NK-92 (cell line): ENCODE measurements around the gene CCDC179.

Source experiments
- DNase-seq: peaks from one replicate; lab custom pipeline; 2025; ENCODE audit not compliant: unreplicated experiment; lab: John Stamatoyannopoulos, UW

CCDC179 gene

DNA sequence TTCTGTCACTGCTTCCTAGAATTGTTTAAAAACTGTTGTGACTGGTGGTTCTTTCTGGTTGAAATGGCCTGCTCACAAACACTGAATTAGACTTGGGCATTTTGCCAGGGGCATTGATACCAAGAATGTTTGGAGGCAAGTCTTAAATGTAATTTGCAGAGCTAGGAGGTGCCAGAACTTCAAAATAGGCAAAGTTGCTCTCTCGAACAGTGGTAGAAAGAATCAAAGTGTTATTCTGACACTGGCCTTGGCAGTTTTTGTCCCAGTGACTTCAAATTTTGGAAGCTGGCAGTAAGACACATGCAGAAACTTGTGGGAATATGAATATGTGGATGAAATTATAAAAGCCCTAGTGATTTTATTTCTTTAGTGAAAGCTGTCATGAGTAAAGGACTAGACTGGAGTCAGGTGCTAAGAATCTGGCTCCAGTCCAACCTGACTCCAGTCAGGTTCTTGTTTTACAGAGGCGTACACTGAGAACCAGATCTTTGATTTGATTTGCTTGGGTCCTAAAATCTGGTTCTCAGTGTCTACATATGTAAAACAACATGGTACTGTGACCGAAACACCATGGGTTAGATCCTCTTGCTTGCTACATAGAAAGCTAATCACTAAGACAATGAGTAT, 51.6 kb downstream of the CCDC179 start:
- no peak for DNase-seq

DNA sequence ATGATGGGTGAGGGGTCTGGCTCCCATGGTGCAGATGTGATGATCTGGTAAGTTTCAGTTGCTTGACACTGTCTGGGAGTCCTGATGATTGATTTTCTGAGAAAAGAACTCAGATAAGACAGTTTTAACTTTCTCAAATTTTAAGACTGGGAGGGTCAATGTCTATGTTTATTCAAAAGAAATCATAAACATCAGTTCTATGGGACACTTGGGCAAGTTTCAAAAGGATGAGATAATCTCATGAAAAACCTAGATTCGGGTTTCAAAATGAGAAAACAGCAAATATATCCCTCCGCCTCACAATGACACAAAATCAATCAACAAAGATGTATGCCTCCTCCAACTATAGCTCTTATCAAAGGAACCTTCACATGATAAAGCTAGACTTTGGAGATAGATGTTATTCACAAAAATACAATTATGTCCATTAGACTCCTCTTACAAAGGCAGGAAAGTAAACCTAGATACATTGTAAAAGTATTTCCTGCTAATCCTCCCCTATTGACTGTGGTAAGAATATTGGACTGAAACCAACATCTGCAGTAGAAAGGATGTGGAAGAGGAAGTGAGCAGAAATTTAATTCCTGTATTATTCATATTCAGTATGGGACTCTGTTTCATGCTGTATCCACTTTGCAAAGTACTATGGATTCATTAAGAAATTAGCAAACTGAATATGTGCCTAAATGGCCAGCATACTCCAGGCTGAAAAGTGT, 52.3 kb downstream of the CCDC179 start:
- DNase-seq: no peak

DNA sequence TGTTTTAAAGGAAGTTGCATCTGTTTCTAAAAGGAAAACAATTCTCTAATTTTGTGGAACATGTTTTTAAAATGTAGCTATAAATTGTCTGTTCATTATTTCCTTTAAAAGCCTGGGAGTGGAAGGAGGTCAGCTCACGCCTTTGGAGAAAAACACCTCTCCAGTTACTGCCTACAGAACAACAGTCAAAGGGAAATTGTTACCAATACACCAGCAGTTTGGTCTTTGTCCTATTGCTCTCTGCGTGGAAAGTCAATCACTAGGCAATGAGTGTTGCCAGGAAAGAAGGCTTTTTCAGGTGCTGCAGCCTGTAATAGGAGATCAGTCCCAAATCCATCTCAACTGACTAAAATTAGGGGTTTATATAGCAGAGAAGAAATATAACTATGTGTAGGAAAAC, 52.9 kb downstream of the CCDC179 start:
- DNase-seq: no peak

DNA sequence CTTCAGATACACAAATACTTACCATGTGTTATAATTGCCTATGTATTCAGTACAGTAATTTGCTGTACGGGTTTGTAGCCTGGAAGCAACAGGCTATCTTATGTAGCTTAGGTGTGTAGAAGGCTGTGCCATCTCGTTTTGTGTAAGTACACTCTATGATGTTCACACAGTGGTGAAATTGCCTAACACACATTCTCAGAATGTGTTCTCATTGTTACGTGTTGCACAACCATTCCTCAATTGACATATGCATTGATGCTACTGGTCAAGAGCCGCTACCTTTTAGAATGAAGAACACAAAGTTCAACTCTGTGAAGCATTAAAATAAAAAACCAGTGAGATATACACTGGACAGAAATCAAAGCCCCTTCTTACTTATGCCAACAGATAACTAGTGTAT, 57.4 kb downstream of the CCDC179 start:
- no peak for DNase-seq

DNA sequence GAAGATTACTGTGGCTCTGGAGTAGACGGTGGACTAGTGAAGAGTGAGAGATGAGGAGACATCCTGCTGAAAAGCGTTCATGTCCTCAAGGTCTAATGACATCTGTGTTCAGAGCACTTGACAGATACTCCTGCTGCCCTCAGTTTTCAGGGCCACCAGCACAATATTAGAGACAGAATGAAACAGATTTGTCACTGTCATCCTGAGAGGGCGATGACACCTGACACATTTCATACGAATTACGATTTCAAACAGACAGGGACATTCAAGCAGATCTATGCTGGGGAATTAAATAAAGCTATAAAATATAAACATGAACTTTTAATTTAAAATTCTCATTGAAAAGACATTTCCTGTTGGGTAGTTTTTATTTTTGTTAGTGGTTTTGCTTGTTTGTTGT, 59.8 kb downstream of the CCDC179 start:
- no peak for DNase-seq

DNA sequence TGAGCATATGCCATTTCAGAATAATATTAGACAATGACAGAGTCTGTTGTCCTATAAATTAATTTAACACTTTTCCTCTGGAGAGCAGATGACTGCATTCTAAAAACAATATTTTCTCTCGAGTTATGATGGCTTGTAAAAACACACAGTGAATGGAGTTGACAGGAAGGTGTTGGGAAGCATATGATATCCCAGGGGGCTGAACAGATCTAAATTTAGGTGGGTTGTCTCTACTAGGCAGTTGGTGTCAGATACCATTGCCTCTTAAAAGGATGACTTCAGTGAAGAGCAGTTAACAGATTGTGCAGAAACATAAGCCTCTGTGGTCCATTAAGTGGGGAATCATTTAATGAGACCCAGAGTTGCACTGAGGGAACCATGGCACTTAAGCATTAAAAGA, 61.4 kb downstream of the CCDC179 start:
- no peak for DNase-seq

DNA sequence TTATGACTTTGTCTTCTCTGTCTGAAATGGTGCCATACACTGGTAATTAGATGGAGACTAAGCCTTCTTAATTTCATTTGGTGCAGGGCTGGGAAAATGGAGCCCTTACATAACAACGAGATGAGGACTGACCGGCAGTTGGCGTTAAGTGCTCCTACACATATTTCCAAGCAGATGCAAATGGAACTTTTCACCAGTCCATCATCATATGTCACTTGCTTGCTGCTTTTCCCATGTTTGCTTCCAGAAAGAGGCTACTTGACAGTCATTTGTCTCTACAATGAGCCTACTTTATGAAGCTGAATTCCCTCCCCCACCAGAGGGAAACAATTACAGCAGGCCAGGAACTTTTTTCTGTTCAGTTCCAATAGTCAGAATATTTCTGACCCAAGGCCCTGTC, 63.2 kb downstream of the CCDC179 start:
- no peak for DNase-seq
